A204.1 (cell line): ENCODE results near the gene CD68.
"Not testable (repeated sequence)": the region's sequence is repeated elsewhere in the genome, so short reads cannot be mapped to it uniquely, and the experiment has no call there.

ENCODE experiments used
- FAIRE-seq: peaks from 2 replicates; lab custom pipeline; 2012; peaks lifted over from hg19 to GRCh38; lab: Jason Lieb, UNC

Gene CD68

GRCh38 chr17:7613769-7614424 is 34.5 kb downstream of the CD68 start:
- no peak for FAIRE-seq

- peak; percentile 97 for FAIRE-seq
These were observed 35.2 kb downstream of the CD68 start, which contains the start of gene FXR2 for GRCh38 chr17:7614425-7615264. TSS of gene FXR2 (minus strand) at chr17:7614897. CDS start at chr17:7614532, 365 bp downstream.

GRCh38 chr17:7615265-7615747 is 35.9 kb downstream of the CD68 start:
- no peak for FAIRE-seq

- no peak for FAIRE-seq
These were observed 39.2 kb downstream of the CD68 start for GRCh38 chr17:7618608-7619007.

GRCh38 chr17:7620835-7621234 is 41.4 kb downstream of the CD68 start:
- FAIRE-seq, result no peak

- no peak for FAIRE-seq
These were observed 44.2 kb downstream of the CD68 start for GRCh38 chr17:7623661-7624060.

- not testable (repeated sequence) for FAIRE-seq
These were observed 46.3 kb downstream of the CD68 start for GRCh38 chr17:7625749-7626148.

- FAIRE-seq, result no peak
These were observed 46.9 kb downstream of the CD68 start for GRCh38 chr17:7626307-7626706.

- no peak for FAIRE-seq
These were observed 47.5 kb downstream of the CD68 start for GRCh38 chr17:7626956-7627249.

GRCh38 chr17:7627250-7628121 is 48.0 kb downstream of the CD68 start, which contains the start of gene SAT2:
TSS of gene SAT2 (minus strand) at chr17:7627821. CDS start at chr17:7627635, 186 bp downstream.
- FAIRE-seq, result peak; percentile 75

GRCh38 chr17:7629939-7630571 is 50.6 kb downstream of the CD68 start, which contains the start of gene SHBG:
TSS of gene SHBG (plus strand) at chr17:7630135. CDS start at chr17:7630173, 38 bp downstream.
- no peak for FAIRE-seq
